AG08395 (cell line): ENCODE data around the gene PAX7.
"Not testable (repeated sequence)": the region's sequence is repeated elsewhere in the genome, so short reads cannot be mapped to it uniquely, and the experiment has no call there.

Source experiments
- DNase-seq: peaks from one replicate; pipeline ENCODE4 v3.0.0; 2012; ENCODE audit warnings: mixed read lengths, low spot score

Gene PAX7

GRCh38 chr1:18730321-18730720, 99.7 kb downstream of the PAX7 start:
- DNase-seq, result no peak

- DNase-seq, result no peak
Observed at GRCh38 chr1:18731148-18731547, 100.5 kb downstream of the PAX7 start.

GRCh38 chr1:18731591-18732235, 101.1 kb downstream of the PAX7 start:
- no peak for DNase-seq

- no peak for DNase-seq
Observed at GRCh38 chr1:18732686-18733085, 102.0 kb downstream of the PAX7 start.

GRCh38 chr1:18734001-18734400, 103.4 kb downstream of the PAX7 start:
- DNase-seq, result no peak

- DNase-seq, result no peak
Observed at GRCh38 chr1:18734461-18735223, 104.0 kb downstream of the PAX7 start.

GRCh38 chr1:18735224-18735997, 104.8 kb downstream of the PAX7 start:
- DNase-seq, result no peak

- DNase-seq, result no peak
Observed at GRCh38 chr1:18736958-18737357, 106.3 kb downstream of the PAX7 start.

- DNase-seq, result no peak
Observed at GRCh38 chr1:18738126-18738525, 107.5 kb downstream of the PAX7 start.

- DNase-seq, result no peak
Observed at GRCh38 chr1:18738617-18739016, 108.0 kb downstream of the PAX7 start.

- DNase-seq, result no peak
Observed at GRCh38 chr1:18739408-18739807, 108.8 kb downstream of the PAX7 start.

- DNase-seq, result no peak
Observed at GRCh38 chr1:18739897-18740296, 109.3 kb downstream of the PAX7 start.

GRCh38 chr1:18740617-18741016, 110.0 kb downstream of the PAX7 start:
- DNase-seq, result no peak

- DNase-seq, result no peak
Observed at GRCh38 chr1:18743233-18743632, 112.6 kb downstream of the PAX7 start.

- not testable (repeated sequence) for DNase-seq
Observed at GRCh38 chr1:18744381-18744780, 113.7 kb downstream of the PAX7 start.

- no peak for DNase-seq
Observed at GRCh38 chr1:18746981-18747380, 116.3 kb downstream of the PAX7 start.

- DNase-seq, result no peak
Observed at GRCh38 chr1:18747671-18748070, 117.0 kb downstream of the PAX7 start.

- no peak for DNase-seq
Observed at GRCh38 chr1:18748435-18748834, 117.8 kb downstream of the PAX7 start.

GRCh38 chr1:18749569-18749968, 118.9 kb downstream of the PAX7 start:
- no peak for DNase-seq

GRCh38 chr1:18750600-18750999, 120.0 kb downstream of the PAX7 start:
- DNase-seq, result no peak

GRCh38 chr1:18751425-18751824, 120.8 kb downstream of the PAX7 start:
- no peak for DNase-seq

GRCh38 chr1:18752409-18752808, 121.8 kb downstream of the PAX7 start:
- DNase-seq, result no peak

- no peak for DNase-seq
Observed at GRCh38 chr1:18760156-18760555, 129.5 kb downstream of the PAX7 start.
